Measurements from ENCODE around the gene MCOLN1.

Gene MCOLN1

DNA sequence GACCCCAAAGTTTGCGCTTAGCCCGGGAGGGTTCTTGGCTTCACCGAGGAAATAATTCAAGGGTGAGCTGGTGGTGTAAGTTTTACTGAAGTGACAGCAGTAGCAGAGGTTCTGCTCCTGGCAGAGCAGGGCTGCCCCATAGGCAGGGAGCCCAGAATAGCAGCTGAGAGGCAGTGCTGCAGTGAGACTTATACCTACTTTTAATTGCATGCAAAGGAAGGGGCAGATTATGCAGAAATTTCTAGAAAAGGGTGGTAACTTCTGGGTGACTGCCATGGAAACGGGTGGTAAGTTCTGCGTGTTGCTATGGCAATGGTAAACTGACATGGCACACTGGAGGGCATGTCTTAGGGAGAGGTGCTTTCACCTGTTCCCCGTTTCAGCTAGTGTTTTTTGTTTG, 55.7 kb downstream of the MCOLN1 start:
- no peak for DNase-seq

DNA sequence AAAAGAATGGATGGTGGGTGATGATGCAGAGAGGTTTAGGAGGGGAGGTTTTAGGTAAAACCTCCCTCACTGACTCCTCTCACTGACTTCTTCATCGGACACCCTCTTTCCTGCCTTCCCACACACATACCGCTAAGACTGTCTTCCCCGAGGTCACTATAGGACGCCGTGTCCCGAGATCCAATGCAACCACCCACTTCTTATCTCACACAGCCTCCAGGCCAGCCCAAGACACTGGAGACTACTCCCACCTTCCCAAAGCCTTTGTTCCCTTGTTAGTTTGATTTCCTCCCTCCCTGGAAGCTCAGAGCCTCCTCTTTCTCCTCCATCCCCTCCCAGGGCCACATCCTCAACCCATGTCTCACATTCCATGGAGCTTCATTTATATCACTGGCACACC, 56.8 kb downstream of the MCOLN1 start:
- no peak for DNase-seq

DNA sequence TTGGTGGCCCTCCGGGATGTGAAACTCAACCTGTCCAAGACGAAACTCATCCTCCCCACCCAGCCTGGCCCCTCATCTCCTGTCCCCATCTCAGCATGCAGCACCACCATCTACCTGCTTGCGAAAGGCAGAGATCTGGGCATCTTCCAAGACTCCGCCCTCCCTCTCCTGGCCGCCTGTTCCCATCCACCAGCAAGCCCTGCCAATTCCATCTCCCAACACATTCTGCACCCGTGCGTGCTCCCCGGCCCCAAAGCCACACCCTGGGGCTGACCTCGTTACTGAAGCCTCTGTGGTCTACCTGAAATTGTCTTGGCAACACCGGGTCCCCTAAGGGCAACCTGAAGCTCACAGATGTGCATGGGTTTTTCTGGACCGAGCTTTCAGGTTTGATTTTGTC, 60.0 kb downstream of the MCOLN1 start:
- no peak for DNase-seq

Data from NCI-H2081 (cell line).